ENCODE results near the gene BRICD5. TPM values are rescaled to one million over a fixed set of nuclear protein-coding genes. Genes with fewer than 3 reads are reported as not detected.
A peak's percentile ranks its signal among the peaks of the same experiment; 100 is the strongest.

The BRICD5 gene
- total RNA-seq, 1 donor from 2014 or later: 0.53 TPM

- Histone ChIP-seq H3K4me3 (ENCODE audit: low read depth, low read length) (no peak overlapping the region), H3K36me3 (ENCODE audit: control insufficient read depth, insufficient read depth, low read length) (peaks cover 34% of the 10 kb centered on the region), H3K27me3 (ENCODE audit: control insufficient read depth, insufficient read depth, low read length) (no peaks in the 10 kb centered on the region)
- no peak for DNase-seq (ENCODE audit: low read depth)
- no peak for FAIRE-seq
- no peak for TF ChIP-seq CTCF (IDR thresholded peaks at IDR 0.05; ENCODE audit: insufficient read depth, low read length, severe bottlenecking)
Measured at GRCh38 chr16:2167068-2167638, 43.5 kb downstream of the BRICD5 start.

GRCh38 chr16:2166263-2167067, 44.2 kb downstream of the BRICD5 start:
- FAIRE-seq (no peak), DNase-seq (ENCODE audit: low read depth) (no peak)
- H3K4me3 ChIP-seq (ENCODE audit: low read depth, low read length): no peak overlapping the region
- H3K27me3 ChIP-seq (ENCODE audit: control insufficient read depth, insufficient read depth, low read length): no peaks in the 10 kb centered on the region
- peaks cover 29% of the 10 kb centered on the region for H3K36me3 ChIP-seq (ENCODE audit: control insufficient read depth, insufficient read depth, low read length)
- TF ChIP-seq CTCF (IDR thresholded peaks at IDR 0.05; ENCODE audit: insufficient read depth, low read length, severe bottlenecking): no peak

- no peak for DNase-seq (ENCODE audit: low read depth)
- no peak overlapping the region for H3K4me3 ChIP-seq (ENCODE audit: low read depth, low read length)
- no peak for FAIRE-seq
- no peak for TF ChIP-seq CTCF (IDR thresholded peaks at IDR 0.05; ENCODE audit: insufficient read depth, low read length, severe bottlenecking)
- no peaks in the 10 kb centered on the region for H3K27me3 ChIP-seq (ENCODE audit: control insufficient read depth, insufficient read depth, low read length)
- peaks cover 29% of the 10 kb centered on the region for H3K36me3 ChIP-seq (ENCODE audit: control insufficient read depth, insufficient read depth, low read length)
Measured at GRCh38 chr16:2165861-2166260, 44.8 kb downstream of the BRICD5 start.

DNA sequence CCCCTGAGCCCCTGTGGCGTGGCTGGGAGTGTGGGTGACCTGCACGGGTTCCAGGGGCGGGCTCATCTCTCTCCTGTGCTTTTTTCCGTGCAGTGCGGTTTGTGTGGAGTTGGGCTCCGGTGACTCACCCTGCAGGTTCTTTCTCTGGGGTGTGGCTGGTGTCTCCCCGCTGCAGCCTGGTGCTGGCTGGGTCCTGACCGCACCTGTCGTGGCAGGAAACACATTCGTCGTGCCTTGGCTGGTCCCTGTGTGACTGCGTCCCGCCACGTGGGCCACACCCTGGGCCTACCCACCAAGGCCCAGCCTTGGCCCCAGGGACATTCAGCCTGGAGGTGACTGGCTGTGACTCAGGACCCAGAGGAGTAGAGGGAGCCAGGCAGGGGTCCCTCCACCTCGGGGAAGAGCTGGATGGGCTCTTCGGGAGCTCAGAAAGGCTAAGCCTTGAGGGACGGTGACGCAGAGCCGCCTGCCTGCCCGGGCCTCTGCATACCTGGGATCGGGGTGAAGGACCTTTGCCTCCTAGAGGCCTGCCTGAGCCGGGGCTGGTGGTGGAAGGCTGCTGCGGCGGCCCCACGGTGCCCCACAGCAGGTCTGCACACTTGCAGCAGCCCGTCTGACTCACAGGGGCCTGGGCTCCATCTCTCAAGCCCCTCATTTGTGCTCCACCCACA, 47.3 kb downstream of the BRICD5 start:
- peak; percentile 78 for DNase-seq (ENCODE audit: low read depth)
- Histone ChIP-seq H3K36me3 (ENCODE audit: control insufficient read depth, insufficient read depth, low read length) (peaks cover 24% of the 10 kb centered on the region), H3K27me3 (ENCODE audit: control insufficient read depth, insufficient read depth, low read length) (no peaks in the 10 kb centered on the region), H3K4me3 (ENCODE audit: low read depth, low read length) (no peak overlapping the region)
- FAIRE-seq: peak; percentile 87
- no peak for TF ChIP-seq CTCF (IDR thresholded peaks at IDR 0.05; ENCODE audit: insufficient read depth, low read length, severe bottlenecking)

- TF ChIP-seq CTCF (IDR thresholded peaks at IDR 0.05; ENCODE audit: insufficient read depth, low read length, severe bottlenecking): peak; percentile 8
- H3K27me3 ChIP-seq (ENCODE audit: control insufficient read depth, insufficient read depth, low read length): no peaks in the 10 kb centered on the region
- DNase-seq (ENCODE audit: low read depth): no peak
- no peak for FAIRE-seq
- H3K36me3 ChIP-seq (ENCODE audit: control insufficient read depth, insufficient read depth, low read length): peaks cover 21% of the 10 kb centered on the region
- H3K4me3 ChIP-seq (ENCODE audit: low read depth, low read length): no peak overlapping the region
Measured at GRCh38 chr16:2162676-2163118, 48.0 kb downstream of the BRICD5 start.

All from bronchial epithelial cell (primary cell).